HepG2 (cell line): ENCODE results near the gene XRCC1.

Source experiments
- ELF1 ChIP-seq: sonication (generic); formaldehyde crosslinking; IDR thresholded peaks from 2 replicates; pipeline ENCODE4 v1.4.0; 2020; ENCODE audit warnings: missing genetic modification reagents
- ETV6 ChIP-seq: sonication (generic); formaldehyde crosslinking; conservative IDR thresholded peaks from 2 replicates; pipeline ENCODE4 v1.4.0; 2020; ENCODE audit warnings: missing genetic modification reagents
- NCOA2 ChIP-seq: sonication (generic); formaldehyde crosslinking; IDR thresholded peaks from 2 replicates; pipeline ENCODE4 v1.8.0; 2022; ENCODE audit warnings: inconsistent platforms
- NKX3-1 ChIP-seq: sonication (generic); formaldehyde crosslinking; IDR thresholded peaks from 2 replicates; pipeline ENCODE4 v1.5.0; 2020; ENCODE audit warnings: missing genetic modification reagents
- POLR2A ChIP-seq, 2 experiments: IDR thresholded peaks; 2 replicates each; pipeline ENCODE4 v1.6.1; 2011; ENCODE audit warnings: low read depth in 2 of 2, low read length in 2 of 2, mild to moderate bottlenecking in 1 of 2, moderate library complexity in 1 of 2; ENCODE audit not compliant: insufficient read depth in 1 of 2
- SP140L ChIP-seq: sonication (generic); formaldehyde crosslinking; IDR thresholded peaks from 2 replicates; pipeline ENCODE4 v1.4.0; 2020; ENCODE audit warnings: missing genetic modification reagents, borderline replicate concordance
- STAT5B ChIP-seq: sonication (generic); formaldehyde crosslinking; IDR thresholded peaks from 2 replicates; pipeline ENCODE4 v1.4.0; 2020; ENCODE audit warnings: missing genetic modification reagents
- ZNF382 ChIP-seq: sonication (generic); formaldehyde crosslinking; IDR thresholded peaks from 2 replicates; pipeline ENCODE4 v1.5.0; 2020; ENCODE audit warnings: missing genetic modification reagents, mild to moderate bottlenecking, borderline replicate concordance
- ZNF782 ChIP-seq: sonication (generic); formaldehyde crosslinking; IDR thresholded peaks from 2 replicates; pipeline ENCODE4 v1.4.0; 2020; ENCODE audit warnings: missing genetic modification reagents, mild to moderate bottlenecking, borderline replicate concordance
- TF ChIP-seq, protein P1 (sequence below): sonication (generic); formaldehyde crosslinking; IDR thresholded peaks from 2 replicates; pipeline ENCODE4 v1.4.0; 2020; ENCODE audit warnings: missing genetic modification reagents, borderline replicate concordance
- TF ChIP-seq, protein P2 (sequence below): sonication (generic); formaldehyde crosslinking; IDR thresholded peaks from 2 replicates; pipeline ENCODE4 v1.5.0; 2020; ENCODE audit warnings: mild to moderate bottlenecking, missing genetic modification reagents, moderate library complexity
- TF ChIP-seq, protein P3 (sequence below): sonication (generic); formaldehyde crosslinking; IDR thresholded peaks from 2 replicates; pipeline ENCODE4 v1.5.0; 2020; ENCODE audit warnings: mild to moderate bottlenecking, missing genetic modification reagents

DNA sequence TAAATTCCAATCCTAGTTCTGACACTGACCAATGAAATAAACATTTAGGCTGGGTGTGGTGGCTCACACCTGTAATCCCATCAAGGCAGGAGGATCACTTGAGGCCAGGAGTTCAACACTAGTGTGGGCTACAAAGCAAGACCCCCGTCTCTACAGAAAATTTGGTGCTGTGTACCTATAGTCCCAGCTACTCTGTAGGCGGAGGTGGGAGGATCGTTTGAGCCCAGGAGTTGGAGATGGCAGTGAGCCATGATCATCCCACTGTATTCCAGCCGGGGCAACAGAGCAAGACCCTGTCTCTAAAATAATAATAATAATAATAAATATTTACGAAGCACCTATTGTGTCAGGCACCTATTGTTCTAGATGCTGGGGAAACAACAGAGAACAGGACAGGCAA is 13.9 kb upstream of the XRCC1 start:
- TF ChIP-seq, protein P1, sequence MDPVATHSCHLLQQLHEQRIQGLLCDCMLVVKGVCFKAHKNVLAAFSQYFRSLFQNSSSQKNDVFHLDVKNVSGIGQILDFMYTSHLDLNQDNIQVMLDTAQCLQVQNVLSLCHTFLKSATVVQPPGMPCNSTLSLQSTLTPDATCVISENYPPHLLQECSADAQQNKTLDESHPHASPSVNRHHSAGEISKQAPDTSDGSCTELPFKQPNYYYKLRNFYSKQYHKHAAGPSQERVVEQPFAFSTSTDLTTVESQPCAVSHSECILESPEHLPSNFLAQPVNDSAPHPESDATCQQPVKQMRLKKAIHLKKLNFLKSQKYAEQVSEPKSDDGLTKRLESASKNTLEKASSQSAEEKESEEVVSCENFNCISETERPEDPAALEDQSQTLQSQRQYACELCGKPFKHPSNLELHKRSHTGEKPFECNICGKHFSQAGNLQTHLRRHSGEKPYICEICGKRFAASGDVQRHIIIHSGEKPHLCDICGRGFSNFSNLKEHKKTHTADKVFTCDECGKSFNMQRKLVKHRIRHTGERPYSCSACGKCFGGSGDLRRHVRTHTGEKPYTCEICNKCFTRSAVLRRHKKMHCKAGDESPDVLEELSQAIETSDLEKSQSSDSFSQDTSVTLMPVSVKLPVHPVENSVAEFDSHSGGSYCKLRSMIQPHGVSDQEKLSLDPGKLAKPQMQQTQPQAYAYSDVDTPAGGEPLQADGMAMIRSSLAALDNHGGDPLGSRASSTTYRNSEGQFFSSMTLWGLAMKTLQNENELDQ (CRISPR knock-in tag) = no peak
- TF ChIP-seq STAT5B = no peak
- no peak for TF ChIP-seq SP140L (CRISPR knock-in tag)
- TF ChIP-seq ETV6 (CRISPR knock-in tag) = no peak
- TF ChIP-seq, protein P2, sequence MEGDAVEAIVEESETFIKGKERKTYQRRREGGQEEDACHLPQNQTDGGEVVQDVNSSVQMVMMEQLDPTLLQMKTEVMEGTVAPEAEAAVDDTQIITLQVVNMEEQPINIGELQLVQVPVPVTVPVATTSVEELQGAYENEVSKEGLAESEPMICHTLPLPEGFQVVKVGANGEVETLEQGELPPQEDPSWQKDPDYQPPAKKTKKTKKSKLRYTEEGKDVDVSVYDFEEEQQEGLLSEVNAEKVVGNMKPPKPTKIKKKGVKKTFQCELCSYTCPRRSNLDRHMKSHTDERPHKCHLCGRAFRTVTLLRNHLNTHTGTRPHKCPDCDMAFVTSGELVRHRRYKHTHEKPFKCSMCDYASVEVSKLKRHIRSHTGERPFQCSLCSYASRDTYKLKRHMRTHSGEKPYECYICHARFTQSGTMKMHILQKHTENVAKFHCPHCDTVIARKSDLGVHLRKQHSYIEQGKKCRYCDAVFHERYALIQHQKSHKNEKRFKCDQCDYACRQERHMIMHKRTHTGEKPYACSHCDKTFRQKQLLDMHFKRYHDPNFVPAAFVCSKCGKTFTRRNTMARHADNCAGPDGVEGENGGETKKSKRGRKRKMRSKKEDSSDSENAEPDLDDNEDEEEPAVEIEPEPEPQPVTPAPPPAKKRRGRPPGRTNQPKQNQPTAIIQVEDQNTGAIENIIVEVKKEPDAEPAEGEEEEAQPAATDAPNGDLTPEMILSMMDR = no peak
- TF ChIP-seq, protein P3, sequence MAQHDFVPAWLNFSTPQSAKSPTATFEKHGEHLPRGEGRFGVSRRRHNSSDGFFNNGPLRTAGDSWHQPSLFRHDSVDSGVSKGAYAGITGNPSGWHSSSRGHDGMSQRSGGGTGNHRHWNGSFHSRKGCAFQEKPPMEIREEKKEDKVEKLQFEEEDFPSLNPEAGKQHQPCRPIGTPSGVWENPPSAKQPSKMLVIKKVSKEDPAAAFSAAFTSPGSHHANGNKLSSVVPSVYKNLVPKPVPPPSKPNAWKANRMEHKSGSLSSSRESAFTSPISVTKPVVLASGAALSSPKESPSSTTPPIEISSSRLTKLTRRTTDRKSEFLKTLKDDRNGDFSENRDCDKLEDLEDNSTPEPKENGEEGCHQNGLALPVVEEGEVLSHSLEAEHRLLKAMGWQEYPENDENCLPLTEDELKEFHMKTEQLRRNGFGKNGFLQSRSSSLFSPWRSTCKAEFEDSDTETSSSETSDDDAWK = no peak
- no peak for TF ChIP-seq POLR2A (IDR thresholded peaks at IDR 0.05; ENCODE audit: insufficient read depth in 1 of 2, low read depth in 2 of 2, low read length in 2 of 2)
- TF ChIP-seq ELF1 (CRISPR knock-in tag) = no peak
- no peak for TF ChIP-seq ZNF782 (CRISPR knock-in tag)
- no peak for TF ChIP-seq NCOA2 (CRISPR knock-in tag)
- TF ChIP-seq ZNF382 (CRISPR knock-in tag) = no peak
- no peak for TF ChIP-seq NKX3-1 (CRISPR knock-in tag)
